ENCODE results near the gene MBOAT7. TPM values are rescaled to one million over a fixed set of nuclear protein-coding genes. Genes with fewer than 3 reads are reported as not detected.

MBOAT7 gene
- total and polyA plus RNA-seq, 2 of the 8 experiments (the other 6 are each of a cell fraction or from before 2014, with no cell fraction given), result 85.5 to 90.9 TPM

DNA sequence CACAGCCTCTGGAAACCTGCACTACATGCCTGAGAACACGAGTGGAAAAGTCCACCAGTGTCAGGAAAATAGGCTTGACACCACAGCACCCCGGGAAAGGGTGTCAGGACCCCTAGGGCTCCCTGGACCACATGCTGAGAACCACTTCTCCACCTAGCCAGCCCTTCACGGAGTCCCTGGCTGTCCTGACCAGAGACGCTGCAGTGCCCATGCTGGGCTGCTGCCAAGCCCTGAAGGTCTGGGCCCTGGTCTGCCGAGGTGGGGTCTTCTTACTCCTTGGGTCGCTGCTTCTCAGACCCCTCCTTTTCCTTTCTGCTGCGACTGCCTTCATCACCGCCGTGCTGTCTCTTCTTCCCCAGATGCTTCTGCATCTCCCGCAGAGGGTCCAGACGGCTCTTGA is 32.9 kb downstream of the MBOAT7 start:
- Histone ChIP-seq H2BK20ac (ENCODE audit: low read length) (no peak overlapping the region), H3K36me3 (ENCODE audit: control insufficient read depth in 2 of 4, insufficient read depth in 4 of 4, low read length in 3 of 4) (peaks cover 25 to 49% (median 44%) of the 10 kb centered on the region in 4 experiments), H4K20me1 (replicated peaks in 1 of 2; ENCODE audit: control insufficient read depth in 1 of 2, insufficient read depth in 2 of 2, low read length in 2 of 2) (peaks cover 9 to 16% of the 10 kb centered on the region in 2 experiments), H4K5ac (ENCODE audit: insufficient read length, low read depth, low read length) (no peak overlapping the region), H3K4me3 (ENCODE audit: extremely low read depth in 1 of 4, insufficient read depth in 2 of 4, low read depth in 3 of 4, low read length in 4 of 4) (no peak overlapping the region), H2BK120ac (replicated peaks; ENCODE audit: low read depth, low read length) (no peak overlapping the region), H4K91ac (replicated peaks; ENCODE audit: insufficient read length, low read length) (no peak overlapping the region), H3K9me3 (ENCODE audit: insufficient read depth in 2 of 2, low read depth in 1 of 2, low read length in 1 of 2) (no peaks in the 10 kb centered on the region), H2BK5ac (ENCODE audit: low read depth, low read length) (no peak overlapping the region), H3K56ac (replicated peaks; ENCODE audit: insufficient read length, low read depth, low read length) (no peak overlapping the region), H2AK5ac (ENCODE audit: low read depth, low read length) (no peak overlapping the region), H3K9ac (replicated peaks in 1 of 4; ENCODE audit: extremely low read depth in 1 of 4, low read depth in 3 of 4, low read length in 3 of 4) (no peak overlapping the region; a peak in 1 of 7 replicates), H3K27ac (ENCODE audit: low read depth, low read length) (no peak overlapping the region), H3K18ac (ENCODE audit: extremely low read depth, low read length) (no peak overlapping the region), H2BK15ac (ENCODE audit: low read length) (no peak overlapping the region), H3K27me3 (replicated peaks in 1 of 4; ENCODE audit: control insufficient read depth in 3 of 4, extremely low read depth in 1 of 4, insufficient read depth in 3 of 4, low read length in 3 of 4) (no peaks in the 10 kb centered on the region), H3K4me1 (replicated peaks in 1 of 4; ENCODE audit: control insufficient read depth in 3 of 4, insufficient read depth in 4 of 4, low read length in 3 of 4) (peaks cover 0 to 15% (median 7%) of the 10 kb centered on the region in 4 experiments; a peak in 6 of 7 replicates), H2AFZ (ENCODE audit: low read length) (no peak overlapping the region), H3K79me2 (ENCODE audit: control insufficient read depth in 1 of 2, insufficient read depth in 2 of 2, low read length in 2 of 2) (no peaks in the 10 kb centered on the region), H2BK12ac (ENCODE audit: low read depth, low read length) (no peak overlapping the region), H3K14ac (ENCODE audit: insufficient read length) (no peak overlapping the region), H3K4me2 (ENCODE audit: insufficient read depth in 1 of 2, low read depth in 2 of 2, low read length in 2 of 2) (no peak overlapping the region), H3K23ac (ENCODE audit: insufficient read length) (no peak overlapping the region), H4K8ac (ENCODE audit: extremely low read depth, insufficient read depth, low read length) (no peak overlapping the region; the same call in 1 of the 2 replicates), H3K4ac (replicated peaks; ENCODE audit: insufficient read length, low read depth, low read length) (no peak overlapping the region), H3K23me2 (ENCODE audit: low read depth, low read length) (peaks cover 13% of the 10 kb centered on the region), H3K79me1 (ENCODE audit: low read depth, low read length) (peaks cover 7% of the 10 kb centered on the region)
- ChIA-PET POLR2A (ENCODE audit: partially characterized antibody) (interaction anchor here (0.6 to 14.8 kb wide), 11 partner anchors 7 to 264 kb away, joined by 3 to 348 read pairs (median 6); partner anchors contain the start of genes CNOT3 and TMC4), CTCF (ENCODE audit: partially characterized antibody) (interaction anchor here (1.0 to 1.9 kb wide), 7 partner anchors 8 to 42 kb away, joined by 3 to 10 read pairs (median 4); partner anchors contain the start of gene CNOT3)
- FAIRE-seq (no peak), DNase-seq (ENCODE audit: low read depth in 1 of 2, low spot score in 2 of 2) (no peak)
- 98% methylated on average over 10 of the region's 11 CpGs; no CpG with 5 or more reads in 1 of the 2 experiments for WGBS, 2 experiments (ENCODE audit: extremely low coverage in 1 of 2, insufficient coverage in 1 of 2, insufficient read length in 1 of 2, insufficient replicate concordance in 2 of 2, low coverage in 1 of 2, low lambda C conversion rate in 2 of 2, missing lambda C conversion rate in 1 of 2)
- TF ChIP-seq MAFK (IDR thresholded peaks at IDR 0.05; ENCODE audit: low read depth, low read length) (no peak), GABPA (IDR thresholded peaks at IDR 0.05; ENCODE audit: borderline replicate concordance, insufficient read depth, low read length) (no peak), RBBP5 (IDR thresholded peaks at IDR 0.05; ENCODE audit: borderline replicate concordance, low read depth, low read length) (no peak), SIN3A (conservative IDR thresholded peaks at IDR 0.05 in 1 of 2, IDR thresholded peaks at IDR 0.05 in 1 of 2; ENCODE audit: low read depth in 1 of 2, low read length in 2 of 2) (no peak), HDAC6 (IDR thresholded peaks at IDR 0.05; ENCODE audit: low read depth, low read length) (no peak), CREB1 (IDR thresholded peaks at IDR 0.05) (no peak), EGR1 (IDR thresholded peaks at IDR 0.05; ENCODE audit: borderline replicate concordance, low read depth, low read length) (no peak), SRF (IDR thresholded peaks at IDR 0.05; ENCODE audit: low read depth, low read length) (no peak)
